GM12892 (cell line): ENCODE measurements around the gene BET1.

ENCODE experiments used
- POLR2A ChIP-seq: IDR thresholded peaks from 2 replicates; pipeline ENCODE4 v1.6.1; 2011; ENCODE audit warnings: low read depth, low read length, control low read depth
- POLR2AphosphoS5 ChIP-seq: IDR thresholded peaks from 2 replicates; pipeline ENCODE4 v1.6.1; 2011; ENCODE audit warnings: low read depth, low read length, control low read depth
- TAF1 ChIP-seq: IDR thresholded peaks from 2 replicates; pipeline ENCODE4 v1.6.1; 2011; ENCODE audit warnings: low read depth, mild to moderate bottlenecking, control low read depth, low read length, borderline replicate concordance

DNA sequence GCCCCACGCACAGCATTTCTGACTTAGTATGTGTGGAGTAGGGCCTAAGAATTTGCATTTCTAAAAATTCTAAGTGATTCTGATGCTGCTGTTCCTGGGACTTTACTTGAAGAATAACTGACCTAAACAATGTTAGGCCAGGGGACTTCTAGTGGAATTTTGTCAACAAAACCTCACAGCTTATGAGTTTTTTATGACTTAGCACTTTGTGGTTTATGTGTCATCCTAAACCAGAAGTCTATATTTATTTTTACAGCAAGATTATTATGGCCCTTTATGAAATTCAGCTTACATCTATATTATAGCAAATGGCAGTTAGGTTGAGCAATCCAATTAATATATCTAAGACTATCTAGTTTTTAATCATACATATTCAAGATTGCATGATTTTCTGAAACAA, 24.6 kb upstream of the BET1 start:
- TF ChIP-seq TAF1 (no peak), POLR2A (no peak), POLR2AphosphoS5 (no peak)
